Stimulated activated CD8-positive, alpha-beta memory T cell treated with anti-CD3 and anti-CD28 coated beads, Interleukin-15, amount 100 ng/mL, for 48 hours (primary cell): ENCODE measurements around the gene AIFM2.
"Not testable (repeated sequence)": the region's sequence is repeated elsewhere in the genome, so short reads cannot be mapped to it uniquely, and the experiment has no call there.

Experiments
- DNase-seq, 2 donors: peaks; one replicate each; pipeline ENCODE4 v3.0.0-alpha.2; 2020; ENCODE audit warnings: low read depth in 2 of 2

Gene AIFM2

DNA sequence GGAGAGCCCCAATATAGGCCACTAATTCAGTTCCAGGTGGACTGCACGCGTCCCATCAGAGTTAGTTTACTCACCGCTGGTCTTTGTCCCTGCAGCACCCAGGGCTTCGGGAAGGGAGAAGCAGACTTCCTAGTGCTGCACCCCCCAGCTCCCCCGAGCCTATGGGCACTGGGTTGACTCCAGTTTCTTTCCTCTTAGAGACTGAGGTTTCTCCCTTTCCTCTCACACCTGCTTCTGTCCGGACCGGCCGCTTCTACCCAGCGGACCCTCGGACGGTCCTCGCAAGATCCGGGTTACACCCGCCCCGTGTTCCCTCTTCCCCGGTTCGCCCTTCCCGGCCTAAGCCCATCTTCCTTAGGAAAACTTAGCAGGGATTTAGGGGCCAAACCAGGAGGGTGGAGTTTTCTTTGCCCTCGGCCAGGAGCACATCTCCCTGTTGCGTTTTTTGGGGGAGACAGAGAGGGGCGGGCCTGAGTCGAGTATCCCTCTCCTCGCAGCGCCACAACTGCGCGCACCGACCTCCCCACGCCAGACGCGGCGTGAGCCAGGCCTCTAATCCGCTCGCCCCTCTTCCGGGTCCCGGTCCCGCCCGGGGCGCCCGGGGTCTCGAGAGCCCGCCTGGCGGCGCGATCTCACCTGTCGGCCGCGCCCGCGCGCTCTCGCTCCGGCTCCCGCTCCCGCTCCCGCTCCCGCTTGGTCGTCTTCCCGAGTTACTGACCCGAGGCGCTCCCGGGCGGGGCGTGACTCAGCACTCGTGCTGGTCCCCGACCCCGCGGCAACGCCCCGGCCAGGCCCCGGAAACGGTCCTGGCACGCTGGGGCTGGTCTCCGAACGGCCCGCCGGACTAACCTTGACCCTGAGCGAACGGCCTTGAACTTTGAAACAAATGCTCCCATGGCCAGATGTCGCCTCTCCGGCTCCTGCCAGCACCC is at the start of gene AIFM2:
Gene AIFM2 (minus strand): TSS at position 728 of the 932 bp plus-strand sequence. CDS start 8,741 bp downstream, outside the sequence.
- DNase-seq = peak in 1 of 2 donors; percentile 26

DNA sequence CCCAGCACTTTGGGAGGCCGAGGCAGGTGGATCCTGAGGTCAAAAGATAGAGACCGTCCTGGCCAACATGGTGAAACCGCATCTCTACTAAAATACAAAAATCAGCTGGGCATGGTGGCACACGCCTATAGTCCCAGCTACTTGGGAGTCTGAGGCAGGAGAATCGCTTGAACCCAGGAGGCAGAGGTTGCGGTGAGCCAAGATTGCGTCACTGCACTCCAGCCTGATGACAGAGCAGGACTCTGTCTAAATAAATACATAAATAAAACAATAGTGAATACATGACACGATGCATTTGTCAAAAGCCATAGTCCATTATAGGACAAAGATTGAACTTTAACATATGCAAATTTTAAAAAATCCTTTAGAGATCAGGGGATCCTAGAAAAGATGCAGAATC is 46.6 kb upstream of the AIFM2 start:
- not testable (repeated sequence) for DNase-seq

DNA sequence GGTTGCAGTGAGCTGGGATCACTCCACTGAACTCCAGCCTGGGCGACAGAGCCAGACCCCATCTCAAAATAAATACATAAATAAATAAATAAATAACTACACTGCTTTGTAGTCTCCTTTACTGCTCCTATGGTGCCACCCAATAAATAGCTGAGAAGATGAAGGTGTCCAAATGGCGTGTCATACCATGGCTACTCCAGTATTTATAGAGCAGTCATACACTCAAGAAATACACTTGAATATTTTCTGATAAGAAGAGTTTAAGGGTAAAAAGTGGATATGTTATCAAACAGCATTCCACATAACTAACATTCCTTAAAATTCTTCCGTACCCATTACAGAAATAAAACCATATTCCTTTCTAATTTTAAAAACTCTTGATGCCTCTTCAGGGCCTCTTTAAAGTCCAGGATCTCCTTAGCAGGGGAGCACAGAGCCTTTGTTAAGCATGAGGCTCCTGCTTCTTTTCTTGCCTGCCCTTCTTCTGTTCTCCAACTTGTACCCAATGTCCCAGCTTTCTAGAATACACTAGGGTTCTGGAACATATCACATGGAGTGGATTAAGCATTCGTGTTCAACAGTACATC is 45.6 kb upstream of the AIFM2 start:
- DNase-seq = no peak

DNA sequence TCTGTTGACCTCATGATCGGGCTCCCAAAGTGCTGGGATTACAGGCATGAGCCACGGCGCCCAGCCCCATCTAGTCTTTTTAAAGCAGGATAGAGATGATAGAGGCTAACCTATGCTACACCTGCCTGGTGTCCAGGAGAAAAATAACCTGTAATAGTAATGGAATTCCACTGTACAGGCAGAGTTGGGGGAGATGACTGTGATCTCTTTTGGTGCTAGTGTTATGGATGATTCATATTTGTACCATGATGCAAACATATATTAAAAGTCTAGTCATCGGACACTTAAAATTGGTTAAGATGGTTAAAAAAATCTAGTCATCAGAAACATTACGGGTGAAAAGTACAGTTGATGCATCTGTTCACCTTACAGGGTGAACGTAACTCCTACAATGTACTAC is 43.8 kb upstream of the AIFM2 start:
- no peak for DNase-seq

DNA sequence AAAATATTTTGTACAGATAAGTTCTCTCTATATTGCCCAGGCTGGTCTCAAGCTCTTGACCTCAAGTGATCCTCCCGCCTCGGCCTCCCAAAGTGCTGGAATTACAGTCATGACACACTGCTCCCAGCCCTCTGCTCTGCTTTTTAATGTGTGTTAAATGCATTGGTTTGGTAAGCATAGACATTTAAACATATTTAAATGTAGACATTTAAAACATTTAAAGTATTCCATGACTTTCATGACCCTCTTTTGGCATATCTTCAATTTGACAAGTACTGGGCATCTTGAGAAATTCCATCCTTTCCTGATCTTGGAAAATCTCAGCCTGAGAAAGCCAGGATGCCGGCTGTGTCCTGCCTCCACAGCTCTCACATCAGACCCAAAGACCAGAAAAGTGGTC is 42.9 kb upstream of the AIFM2 start:
- DNase-seq = no peak

DNA sequence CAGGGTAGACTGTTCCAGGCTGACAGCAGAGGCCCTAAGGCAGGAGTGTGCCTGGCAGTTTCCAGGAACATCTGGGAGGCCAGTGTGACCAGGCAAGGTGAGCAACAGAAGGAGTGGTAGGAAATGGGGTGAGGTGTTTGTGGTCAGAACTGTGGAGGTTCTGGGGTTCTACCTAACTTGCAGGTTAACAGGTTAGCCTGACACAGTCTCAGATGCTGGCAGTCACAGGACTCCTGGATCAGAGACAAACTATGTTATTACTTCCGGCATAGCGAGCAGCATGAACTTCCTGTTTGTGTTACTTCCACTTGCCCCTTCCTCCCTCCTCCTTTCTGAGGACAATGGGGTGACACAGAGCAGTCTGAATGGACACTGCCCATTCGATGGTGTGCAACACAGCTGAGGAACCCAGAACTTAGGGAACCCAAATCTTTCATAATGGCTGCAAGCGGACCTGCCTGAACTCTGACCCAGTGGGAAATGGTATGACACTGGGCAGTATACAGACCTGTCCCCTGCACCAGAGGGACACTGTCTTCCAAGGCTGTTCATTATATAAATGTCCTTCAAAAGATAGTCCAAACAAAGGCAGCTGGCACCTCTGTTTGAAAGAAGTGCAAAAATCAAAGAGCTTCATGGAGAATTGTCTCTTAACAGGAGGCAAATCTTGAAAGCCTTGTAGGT is 41.6 kb upstream of the AIFM2 start:
- DNase-seq = no peak

DNA sequence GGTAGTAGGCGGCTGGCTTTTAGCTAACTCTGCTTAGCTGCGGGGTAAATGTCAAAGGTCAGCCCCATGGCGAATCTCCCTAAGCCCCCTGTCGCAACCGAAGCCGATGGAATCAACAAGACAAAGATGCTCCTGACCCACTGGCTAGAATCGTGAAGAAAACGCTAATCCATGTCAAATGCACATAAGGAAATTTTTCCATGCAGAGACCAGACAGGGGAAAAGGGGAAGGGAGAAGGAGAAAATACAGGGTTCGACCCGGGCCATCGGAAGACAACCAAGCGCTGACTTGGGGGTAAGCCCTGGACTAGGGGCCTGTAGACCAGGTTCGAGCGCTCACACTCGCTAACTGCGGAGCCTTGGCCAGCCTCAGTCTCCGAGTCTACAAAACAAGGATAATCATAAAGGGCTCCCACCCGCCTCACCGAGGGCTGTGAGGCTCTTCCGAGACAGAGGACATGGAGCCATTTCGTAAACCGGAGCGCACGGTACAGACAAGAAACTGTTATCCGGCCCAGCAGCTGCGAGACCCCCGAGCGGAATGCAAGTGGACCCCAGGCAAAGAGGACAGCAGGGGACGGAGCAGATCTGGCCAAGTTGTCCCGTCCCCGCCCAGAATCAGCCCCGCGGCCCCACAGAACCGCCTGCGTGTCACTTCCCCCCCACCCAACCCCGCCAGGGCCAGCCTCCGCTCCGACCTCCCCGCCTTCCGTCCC is 37.2 kb upstream of the AIFM2 start:
- DNase-seq = no peak

DNA sequence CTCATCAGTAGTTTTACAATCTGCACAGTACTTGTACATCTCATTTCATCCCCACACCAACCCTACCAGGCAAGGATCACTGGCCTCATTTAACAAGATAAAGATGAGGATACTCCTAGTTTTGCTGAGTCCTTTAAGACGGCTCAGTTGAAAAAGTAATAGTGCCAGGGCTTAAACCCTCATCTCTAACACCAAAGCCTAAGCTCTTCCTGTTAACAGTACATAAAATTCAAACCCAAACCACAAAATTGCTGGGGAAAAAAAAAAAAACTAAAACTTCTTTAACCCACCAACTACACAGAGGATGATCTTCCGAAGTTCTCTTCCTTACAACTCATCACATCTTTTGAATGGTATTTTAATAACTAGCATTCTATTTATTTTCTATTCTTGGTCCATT is 36.4 kb upstream of the AIFM2 start:
- no peak for DNase-seq

DNA sequence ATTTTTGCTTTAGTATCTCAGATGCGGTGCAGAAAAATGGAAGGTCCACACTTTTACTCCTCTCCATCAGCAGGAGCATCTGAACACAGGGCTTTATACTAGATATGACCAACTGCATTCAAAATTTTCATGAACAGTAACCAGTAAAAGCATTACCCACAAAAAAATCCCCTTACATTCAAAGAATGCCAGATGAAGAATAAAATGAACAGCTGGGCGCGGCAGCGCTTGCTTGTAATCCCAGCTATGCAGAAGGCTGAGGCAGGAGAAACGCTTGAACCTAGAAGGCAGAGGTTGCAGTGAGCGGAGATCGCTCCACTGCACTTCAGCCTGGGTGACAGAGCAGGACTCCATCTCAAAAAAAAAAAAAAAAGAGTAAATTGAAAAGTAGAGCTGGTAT is 34.6 kb upstream of the AIFM2 start:
- DNase-seq = no peak

DNA sequence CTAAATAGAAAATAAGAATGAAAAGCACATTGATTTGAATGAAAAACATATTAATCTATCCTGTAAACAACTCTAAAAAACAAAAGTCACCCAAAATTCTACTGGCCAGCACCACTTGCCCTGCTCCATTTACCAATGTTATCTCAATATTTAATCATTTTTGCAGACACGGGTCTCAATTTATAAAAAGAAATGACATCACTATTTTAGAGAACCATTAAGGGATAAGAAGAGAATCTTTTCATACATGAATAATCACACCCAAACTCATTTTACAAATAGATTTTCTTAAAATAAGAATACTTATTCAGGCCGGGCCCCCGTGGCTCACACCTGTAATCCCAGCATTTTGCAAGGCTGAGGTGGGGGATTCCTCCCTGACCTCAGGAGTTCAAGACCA is 33.8 kb upstream of the AIFM2 start:
- no peak for DNase-seq

DNA sequence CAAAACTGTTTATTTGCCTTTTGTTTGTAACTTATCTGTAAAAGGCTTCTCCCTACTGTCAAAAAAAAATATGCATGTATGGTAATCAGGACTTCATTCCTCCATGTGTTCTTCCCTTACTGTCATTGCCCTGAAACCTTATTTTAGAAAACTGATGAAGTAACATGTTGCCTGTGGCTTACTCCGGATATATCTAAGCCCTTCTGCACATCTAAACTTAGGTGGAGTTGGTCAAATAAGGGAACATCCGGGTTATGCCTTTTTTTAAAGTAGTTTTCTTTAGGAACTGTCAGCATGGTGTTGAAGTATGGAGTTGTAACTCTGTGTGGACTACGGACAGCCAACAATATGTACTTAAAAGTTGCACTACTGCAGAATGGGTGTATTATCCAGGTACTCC is 31.5 kb upstream of the AIFM2 start:
- DNase-seq = no peak

DNA sequence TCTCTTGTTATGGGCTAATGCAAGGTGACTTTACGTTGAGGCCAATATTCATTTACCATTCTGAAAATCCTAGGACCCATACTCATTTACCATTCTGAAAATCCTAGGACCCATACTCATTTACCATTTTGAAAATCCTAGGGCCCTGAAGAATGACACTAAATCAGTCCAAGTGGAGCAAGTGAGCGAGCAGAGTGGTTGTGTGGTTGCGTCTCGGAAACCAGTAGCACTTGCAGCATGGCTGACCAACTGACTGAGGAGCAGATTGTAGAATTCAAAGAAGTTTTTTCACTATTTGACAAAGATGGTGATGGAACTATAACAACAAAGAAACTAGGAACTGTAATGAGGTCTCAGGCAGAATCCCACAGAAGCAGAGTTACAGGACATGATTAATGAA is 30.8 kb upstream of the AIFM2 start:
- no peak for DNase-seq

DNA sequence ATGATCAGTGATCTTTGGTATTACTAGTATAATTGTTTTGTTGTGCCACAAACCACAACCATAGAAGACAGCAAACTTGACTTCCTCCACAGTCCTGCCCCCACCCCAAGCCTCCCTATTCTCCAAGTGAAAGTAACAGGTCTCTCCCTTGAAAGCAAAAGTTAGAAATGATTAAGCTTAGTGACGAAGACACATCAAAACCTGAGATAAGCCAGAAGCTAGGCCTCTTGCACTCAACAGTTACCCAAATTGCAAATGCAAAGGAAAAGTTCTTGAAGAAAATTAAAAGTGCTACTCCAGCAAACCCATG is 30.2 kb upstream of the AIFM2 start:
- DNase-seq = peak; percentile 53 to 57

DNA sequence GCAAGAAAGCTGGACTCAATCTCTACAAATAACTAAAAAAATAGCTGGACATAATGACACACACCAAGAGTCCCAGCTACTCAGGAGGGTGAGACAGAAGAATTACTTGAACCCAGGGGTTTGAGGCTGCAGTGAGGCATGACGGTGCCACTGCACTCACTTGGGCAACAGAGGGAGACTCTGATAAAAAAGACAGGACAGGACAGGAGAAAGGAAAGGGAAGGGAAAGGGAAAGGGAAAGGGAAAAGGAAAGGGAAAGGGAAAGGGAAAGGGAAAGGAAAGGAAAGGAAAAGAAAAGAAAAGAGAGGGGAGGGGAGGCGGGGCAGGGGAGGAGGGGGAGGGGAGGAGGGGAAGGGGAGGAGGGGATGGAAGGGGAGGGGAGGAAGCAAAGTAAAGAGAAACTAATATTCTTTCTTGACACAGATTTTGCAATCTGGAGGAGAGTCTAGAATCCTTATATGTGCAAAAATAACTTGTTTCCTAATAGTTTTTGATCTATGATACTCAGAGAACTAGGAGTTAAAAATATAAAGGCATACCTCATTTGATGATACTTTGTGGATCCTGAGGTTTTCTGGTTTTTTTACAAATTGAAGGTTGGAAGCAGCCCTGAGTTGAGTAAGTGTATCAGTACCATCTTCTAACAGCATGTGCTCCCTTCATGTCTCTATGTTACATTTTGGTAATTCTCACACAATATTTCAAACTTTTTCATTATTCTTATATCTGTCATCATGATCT is 29.7 kb upstream of the AIFM2 start:
- DNase-seq = no peak

DNA sequence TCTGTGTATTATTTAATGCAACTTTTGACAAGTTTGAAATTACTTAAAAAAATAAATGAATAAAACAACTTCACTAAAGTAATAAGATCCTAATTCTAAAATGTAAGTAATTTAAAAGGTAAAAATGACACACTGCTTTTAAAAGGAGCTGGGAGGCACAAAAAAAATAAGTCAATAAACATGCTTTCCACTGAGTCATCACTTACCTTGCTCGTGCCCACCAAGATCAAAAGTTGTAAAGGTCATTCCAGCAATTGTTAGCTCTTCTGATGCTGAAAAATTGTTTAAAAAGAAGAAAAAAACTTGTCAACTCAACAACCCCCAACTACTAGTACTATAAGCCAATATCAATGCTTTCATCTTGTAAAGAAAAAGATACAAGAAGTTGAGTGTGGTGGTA is 28.2 kb upstream of the AIFM2 start:
- no peak for DNase-seq

DNA sequence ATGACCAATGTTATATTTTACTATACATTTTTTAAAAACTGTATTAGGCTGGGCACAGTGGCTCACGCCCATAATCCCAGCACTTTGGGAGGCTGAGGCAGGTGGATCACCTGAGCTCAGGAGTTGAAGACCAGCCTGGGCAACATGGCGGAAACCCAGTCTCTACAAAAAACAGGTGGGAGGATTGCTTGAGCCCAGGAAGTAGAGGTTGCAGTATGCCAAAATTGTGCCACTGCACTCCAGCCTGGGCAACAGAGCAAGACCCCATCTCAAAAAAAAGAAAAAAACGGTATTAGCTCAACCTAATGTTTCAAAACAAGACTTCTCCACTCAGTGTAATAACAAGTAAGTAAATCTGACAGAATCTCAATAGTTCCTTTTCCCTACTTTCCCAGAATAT is 26.7 kb upstream of the AIFM2 start:
- not testable (repeated sequence) for DNase-seq

DNA sequence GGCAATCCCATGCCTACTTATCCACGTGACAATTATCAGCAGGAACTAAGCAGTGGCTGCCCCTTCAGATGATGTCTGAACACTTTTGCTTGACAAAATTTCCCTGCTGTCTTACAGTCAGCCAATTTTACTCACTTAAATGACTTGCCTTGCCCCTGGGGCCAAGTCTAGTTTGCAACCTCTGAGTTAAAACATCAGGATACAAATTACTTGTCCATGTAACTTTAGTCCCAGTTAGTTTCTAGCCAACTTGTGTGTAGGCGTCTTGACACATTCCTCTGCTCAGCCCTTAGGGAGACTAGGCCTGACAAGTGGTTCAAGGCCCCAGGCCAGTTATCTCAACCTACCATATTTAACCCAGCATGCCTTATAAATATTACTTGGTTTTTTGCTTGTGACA is 25.5 kb upstream of the AIFM2 start:
- no peak for DNase-seq

DNA sequence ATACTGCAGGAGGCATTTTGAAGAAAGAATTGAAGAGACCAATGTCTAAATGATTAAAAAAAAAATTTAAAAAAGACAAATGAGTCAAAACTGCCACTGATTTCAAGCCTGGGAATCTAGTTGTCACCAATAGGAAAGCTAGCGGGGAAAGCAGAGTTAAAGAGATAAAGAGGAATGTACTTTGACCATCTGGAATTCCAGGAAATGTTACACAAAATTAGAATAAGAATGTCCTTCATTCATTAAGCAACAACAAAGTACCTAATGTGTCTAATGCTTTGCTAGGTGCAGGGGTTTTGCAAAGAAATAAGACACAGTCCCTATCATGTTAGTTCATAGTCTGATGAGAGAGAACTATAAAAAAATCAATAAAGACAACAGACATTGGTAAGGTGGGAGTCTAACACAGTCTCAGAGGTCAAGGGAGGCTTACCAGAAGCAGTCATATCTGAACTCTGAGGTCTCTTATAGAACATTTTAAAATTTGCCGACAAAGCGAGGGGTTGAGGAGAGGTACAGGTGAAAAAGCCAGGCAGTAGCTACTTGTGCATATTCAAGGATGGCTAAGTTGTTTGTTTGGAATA is 22.7 kb upstream of the AIFM2 start:
- DNase-seq = no peak

DNA sequence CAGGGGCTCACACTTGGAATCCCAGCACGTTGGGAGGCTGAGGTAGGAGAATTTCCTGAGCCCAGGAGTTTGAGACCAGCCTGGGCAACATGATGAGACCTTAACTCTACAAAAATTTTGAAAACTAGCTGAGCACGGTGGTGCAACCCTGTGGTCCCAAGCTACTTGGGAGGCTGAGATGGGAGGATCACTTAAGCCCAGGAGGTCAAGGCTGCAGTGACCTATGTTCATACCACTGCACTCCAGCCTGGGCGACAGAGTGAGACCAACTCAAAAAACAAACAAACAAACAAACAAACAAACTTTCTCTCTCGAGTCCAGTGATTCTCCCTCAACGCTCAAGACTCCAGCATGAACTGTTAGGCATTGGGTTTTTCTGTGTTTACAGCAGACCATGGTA is 15.9 kb upstream of the AIFM2 start:
- no peak for DNase-seq

DNA sequence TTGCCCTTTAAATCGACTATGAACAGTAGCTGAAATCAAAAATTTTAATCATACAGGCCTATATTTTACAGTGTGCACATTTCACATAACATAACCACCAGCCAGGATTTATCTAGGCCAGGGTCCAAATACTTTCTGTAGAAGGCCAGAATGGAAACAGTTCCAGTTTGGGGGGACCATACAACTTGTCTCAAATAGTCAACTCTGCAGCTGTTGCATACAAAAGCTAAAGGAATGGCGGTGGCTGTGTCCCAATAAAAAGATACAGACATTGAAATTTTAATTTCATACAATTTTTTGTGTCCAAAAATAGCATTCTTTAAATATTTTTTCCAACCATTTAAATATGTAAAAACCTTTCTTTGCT is 14.6 kb upstream of the AIFM2 start:
- no peak for DNase-seq
